ENCODE data around the gene SMIM33. TPM values are rescaled to one million over a fixed set of nuclear protein-coding genes. Genes with fewer than 3 reads are reported as not detected.

SMIM33 gene
- total and polyA plus RNA-seq, 2 of the 13 experiments (the other 11 are each of a cell fraction or from before 2014, with no cell fraction given): not detected

GRCh38 chr5:139439013-139439903 lies 31.5 kb upstream of the SMIM33 start, which contains the start of gene DNAJC18 (continued):
- TF ChIP-seq HNF1A (IDR thresholded peaks at IDR 0.05; ENCODE audit: low read depth): no peak
- TF ChIP-seq HNF1A (CRISPR knock-in tag; IDR thresholded peaks at IDR 0.05; ENCODE audit: borderline replicate concordance): peak; percentile 37; the same call in 1 of the 2 replicates
- peak; percentile 59; the same call in 1 of the 2 replicates for TF ChIP-seq KDM5A (IDR thresholded peaks at IDR 0.05; ENCODE audit: borderline replicate concordance, low read length)
- TF ChIP-seq ZFX (CRISPR knock-in tag; IDR thresholded peaks at IDR 0.05; ENCODE audit: low read depth): peak; percentile 78
- TF ChIP-seq HMGXB4 (CRISPR knock-in tag; IDR thresholded peaks at IDR 0.05; ENCODE audit: borderline replicate concordance in 1 of 2, low read depth in 1 of 2): peak; percentile 55 to 71; a peak in 3 of 4 replicates
- peak; percentile 94 for TF ChIP-seq SNAPC4 (CRISPR knock-in tag; IDR thresholded peaks at IDR 0.05)
- TF ChIP-seq SRY (CRISPR knock-in tag; IDR thresholded peaks at IDR 0.05): peak; percentile 36; the same call in 1 of the 2 replicates
- TF ChIP-seq ZNF574 (CRISPR knock-in tag; IDR thresholded peaks at IDR 0.05): peak; percentile 90
- TF ChIP-seq MAX (IDR thresholded peaks at IDR 0.05): peak; percentile 71
- TF ChIP-seq PCBP1 (IDR thresholded peaks at IDR 0.05; ENCODE audit: borderline replicate concordance, low read depth, low read length): 0 out of 2 replicates have a peak, but pooled peaks have one; percentile 27
- no peak for TF ChIP-seq MEIS2 (CRISPR knock-in tag; IDR thresholded peaks at IDR 0.05)
- peak; percentile 35 to 80; a peak in 3 of 4 replicates for TF ChIP-seq POLR2A (IDR thresholded peaks at IDR 0.05; ENCODE audit: insufficient read depth in 1 of 2, low read depth in 2 of 2, low read length in 2 of 2)

Measured in HepG2 (cell line).